Measurements from ENCODE around the gene ZFAND3. TPM values are rescaled to one million over a fixed set of nuclear protein-coding genes. Genes with fewer than 3 reads are reported as not detected.
"Not testable (repeated sequence)": the region's sequence is repeated elsewhere in the genome, so short reads cannot be mapped to it uniquely, and the experiment has no call there.

The ZFAND3 gene
- total RNA-seq, 1 donor from 2014 or later, result 66.9 TPM

- no peaks in the 10 kb centered on the region for H3K27me3 Mint-ChIP-seq
- H3K4me1 Mint-ChIP-seq (ENCODE audit: unreplicated experiment), result peaks cover 51% of the 10 kb centered on the region
- no peaks in the 10 kb centered on the region for H3K36me3 Mint-ChIP-seq
- no peak overlapping the region for H3K27ac Mint-ChIP-seq
- no peak for DNase-seq (ENCODE audit: extremely low spot score, unreplicated experiment)
- TF ChIP-seq CTCF (conservative IDR thresholded peaks at IDR 0.05), result no peak
- H3K9me3 Mint-ChIP-seq, result no peaks in the 10 kb centered on the region
- H3K4me3 Mint-ChIP-seq, result no peak overlapping the region
Observed at GRCh38 chr6:37988127-37988526, 168.6 kb downstream of the ZFAND3 start.

- H3K9me3 Mint-ChIP-seq, result no peaks in the 10 kb centered on the region
- DNase-seq (ENCODE audit: extremely low spot score, unreplicated experiment), result no peak
- TF ChIP-seq CTCF (conservative IDR thresholded peaks at IDR 0.05), result no peak
- H3K4me1 Mint-ChIP-seq (ENCODE audit: unreplicated experiment), result peaks cover 51% of the 10 kb centered on the region
- H3K4me3 Mint-ChIP-seq, result no peak overlapping the region
- H3K27ac Mint-ChIP-seq, result no peak overlapping the region
- H3K27me3 Mint-ChIP-seq, result no peaks in the 10 kb centered on the region
- no peaks in the 10 kb centered on the region for H3K36me3 Mint-ChIP-seq
Observed at GRCh38 chr6:37988696-37989095, 169.2 kb downstream of the ZFAND3 start.

- Mint-ChIP-seq H3K27ac (peak overlapping the region; percentile 23), H3K4me3 (no peak overlapping the region), H3K27me3 (no peaks in the 10 kb centered on the region), H3K9me3 (no peaks in the 10 kb centered on the region), H3K4me1 (ENCODE audit: unreplicated experiment) (peaks cover 57% of the 10 kb centered on the region), H3K36me3 (no peaks in the 10 kb centered on the region)
- TF ChIP-seq CTCF (conservative IDR thresholded peaks at IDR 0.05), result no peak
- no peak for DNase-seq (ENCODE audit: extremely low spot score, unreplicated experiment)
Observed at GRCh38 chr6:37990762-37991525, 171.4 kb downstream of the ZFAND3 start.

- no peak overlapping the region for H3K4me3 Mint-ChIP-seq
- no peak overlapping the region for H3K27ac Mint-ChIP-seq
- no peak for DNase-seq (ENCODE audit: extremely low spot score, unreplicated experiment)
- H3K36me3 Mint-ChIP-seq, result peaks cover 3% of the 10 kb centered on the region
- TF ChIP-seq CTCF (conservative IDR thresholded peaks at IDR 0.05), result no peak
- no peaks in the 10 kb centered on the region for H3K27me3 Mint-ChIP-seq
- peaks cover 41% of the 10 kb centered on the region for H3K4me1 Mint-ChIP-seq (ENCODE audit: unreplicated experiment)
- H3K9me3 Mint-ChIP-seq, result peaks cover 3% of the 10 kb centered on the region
Observed at GRCh38 chr6:37992749-37993148, 173.2 kb downstream of the ZFAND3 start.

- not testable (repeated sequence) for H3K27ac Mint-ChIP-seq; H3K9me3 Mint-ChIP-seq; H3K36me3 Mint-ChIP-seq; H3K4me3 Mint-ChIP-seq; H3K27me3 Mint-ChIP-seq; DNase-seq (ENCODE audit: extremely low spot score, unreplicated experiment)
- H3K4me1 Mint-ChIP-seq (ENCODE audit: unreplicated experiment), result peaks cover 39% of the 10 kb centered on the region
Observed at GRCh38 chr6:37993194-37993593, 173.7 kb downstream of the ZFAND3 start.

- Mint-ChIP-seq H3K9me3 (peaks cover 5% of the 10 kb centered on the region), H3K4me1 (ENCODE audit: unreplicated experiment) (peaks cover 35% of the 10 kb centered on the region)
Observed at GRCh38 chr6:37993596-37993995, 174.1 kb downstream of the ZFAND3 start.

More at GRCh38 chr6:37993596-37993995, 174.1 kb downstream of the ZFAND3 start:
- no peaks in the 10 kb centered on the region for H3K27me3 Mint-ChIP-seq
- no peak overlapping the region for H3K27ac Mint-ChIP-seq
- no peak overlapping the region for H3K4me3 Mint-ChIP-seq
- DNase-seq (ENCODE audit: extremely low spot score, unreplicated experiment), result no peak
- TF ChIP-seq CTCF (conservative IDR thresholded peaks at IDR 0.05), result no peak
- peaks cover 6% of the 10 kb centered on the region for H3K36me3 Mint-ChIP-seq

All from type B pancreatic cell (in vitro differentiated cells).